AG08395 (cell line): ENCODE data around the gene ZNF160.
"Not testable (repeated sequence)": the region's sequence is repeated elsewhere in the genome, so short reads cannot be mapped to it uniquely, and the experiment has no call there.

Experiments used
- DNase-seq: peaks from one replicate; pipeline ENCODE4 v3.0.0; 2012; ENCODE audit warnings: mixed read lengths, low spot score

Gene ZNF160

DNA sequence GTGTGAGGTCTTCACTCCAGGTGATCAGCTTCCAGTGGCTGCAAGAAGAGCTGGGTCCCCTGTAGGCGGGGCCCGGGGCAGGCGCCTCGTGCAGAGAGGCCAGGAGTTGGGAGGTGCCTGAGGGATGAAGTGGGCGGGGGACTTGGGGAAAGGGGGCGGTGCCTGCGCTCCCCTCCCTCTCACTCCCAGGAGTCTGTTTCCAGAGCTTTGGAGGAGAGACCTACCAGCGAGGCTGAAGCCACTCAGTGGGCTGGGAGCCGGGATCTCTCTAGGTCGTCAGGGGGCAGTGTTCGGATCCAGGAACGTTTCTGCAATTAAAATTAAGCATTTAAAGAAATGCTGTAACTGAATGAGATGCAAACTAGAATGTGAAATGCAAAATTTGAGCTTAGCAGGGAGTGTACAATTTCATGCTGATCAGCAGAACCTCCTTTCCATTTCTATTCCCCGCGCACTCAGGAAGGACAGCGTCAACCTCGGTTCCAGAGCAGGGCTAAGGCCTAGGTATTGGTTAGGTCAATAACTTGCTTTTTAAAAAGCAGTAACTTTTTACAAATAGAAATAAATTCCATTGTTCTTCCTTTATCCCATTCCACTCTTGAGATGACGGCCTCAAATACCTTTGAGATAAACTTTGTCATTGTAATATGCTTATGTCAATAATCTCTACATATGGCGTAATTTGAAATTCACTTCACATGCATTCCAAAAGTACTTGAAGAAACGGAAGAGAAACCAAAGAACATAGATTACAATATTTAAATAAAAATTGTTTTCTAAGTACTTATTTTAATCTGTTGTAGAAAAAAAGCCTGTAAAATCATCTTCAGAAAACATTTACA lies 11.6 kb downstream of the ZNF160 start:
- no peak for DNase-seq

DNA sequence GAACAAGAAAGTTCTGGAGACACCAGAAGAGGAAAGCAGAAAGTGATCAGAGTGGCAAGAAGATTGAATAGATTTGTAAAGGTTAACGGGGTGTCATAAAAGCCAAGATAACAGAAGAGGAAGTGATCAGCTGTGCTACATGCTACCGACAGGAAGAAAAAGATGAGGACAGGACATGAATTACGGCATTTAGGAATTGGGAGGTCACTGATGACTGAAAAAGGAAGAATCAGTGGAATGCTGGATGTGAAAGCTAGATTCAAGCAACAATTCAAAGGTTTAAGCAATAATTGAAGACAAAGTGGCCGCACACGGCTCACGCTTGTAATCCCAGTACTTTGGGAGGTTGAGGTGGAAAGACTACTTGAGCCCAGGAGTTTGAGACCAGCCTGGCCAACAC lies 15.1 kb downstream of the ZNF160 start:
- no peak for DNase-seq

DNA sequence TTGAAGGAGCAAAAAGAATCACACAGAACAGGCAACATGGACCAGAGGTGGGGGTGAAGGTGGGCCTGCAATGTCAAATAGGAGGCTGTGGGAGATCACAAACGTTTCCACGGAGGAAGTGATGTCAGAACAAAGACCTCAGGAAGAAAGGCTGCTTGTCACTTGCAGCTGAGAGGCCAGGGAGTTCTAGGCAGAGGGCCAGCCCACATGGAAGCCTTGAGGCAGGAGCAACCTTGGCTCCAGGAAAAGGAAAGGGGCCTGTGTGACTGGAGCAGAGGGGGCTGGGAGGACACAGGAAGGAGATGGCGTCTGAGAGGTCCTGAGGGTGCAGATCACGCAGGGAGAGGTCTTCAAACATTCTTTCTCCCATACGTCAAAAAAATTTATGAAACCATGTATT lies 16.3 kb downstream of the ZNF160 start:
- DNase-seq, result no peak

DNA sequence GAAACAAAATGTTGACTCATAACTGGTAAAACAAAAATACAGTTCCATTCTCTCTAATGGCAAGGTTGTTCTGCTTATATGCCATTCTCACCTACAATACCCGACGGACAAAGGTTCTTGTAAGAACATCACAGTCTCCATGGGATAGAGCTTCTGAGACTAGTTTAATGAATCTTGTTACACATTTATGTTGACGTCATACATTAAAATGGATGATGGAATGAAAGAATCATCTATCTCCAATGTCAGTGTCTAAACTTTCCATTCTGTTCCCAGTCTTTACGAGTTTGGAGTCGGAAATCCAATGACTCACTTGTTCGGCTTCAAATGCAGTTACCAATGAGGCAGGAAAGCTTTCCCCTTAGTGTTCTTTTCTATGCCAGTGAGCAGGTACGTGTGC lies 17.7 kb downstream of the ZNF160 start:
- DNase-seq, result no peak

DNA sequence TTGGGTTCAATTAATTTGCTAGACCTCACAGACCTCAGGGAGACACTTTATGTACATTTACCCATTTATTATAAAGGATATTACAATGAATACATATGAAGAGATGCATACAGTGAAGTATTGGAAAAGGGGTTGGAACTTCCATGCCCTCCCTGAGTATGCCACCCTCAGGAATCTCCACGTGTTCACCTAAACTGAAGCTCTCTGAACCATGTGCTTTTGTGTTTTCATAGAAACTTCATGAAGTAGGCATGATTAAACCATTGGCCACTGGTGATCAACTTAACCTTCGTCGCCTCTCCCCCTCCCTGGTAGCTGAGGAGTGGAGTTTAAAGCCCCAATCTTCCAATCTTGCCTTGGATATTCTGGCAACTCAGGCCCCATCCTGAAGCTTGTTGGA lies 20.3 kb downstream of the ZNF160 start:
- no peak for DNase-seq

DNA sequence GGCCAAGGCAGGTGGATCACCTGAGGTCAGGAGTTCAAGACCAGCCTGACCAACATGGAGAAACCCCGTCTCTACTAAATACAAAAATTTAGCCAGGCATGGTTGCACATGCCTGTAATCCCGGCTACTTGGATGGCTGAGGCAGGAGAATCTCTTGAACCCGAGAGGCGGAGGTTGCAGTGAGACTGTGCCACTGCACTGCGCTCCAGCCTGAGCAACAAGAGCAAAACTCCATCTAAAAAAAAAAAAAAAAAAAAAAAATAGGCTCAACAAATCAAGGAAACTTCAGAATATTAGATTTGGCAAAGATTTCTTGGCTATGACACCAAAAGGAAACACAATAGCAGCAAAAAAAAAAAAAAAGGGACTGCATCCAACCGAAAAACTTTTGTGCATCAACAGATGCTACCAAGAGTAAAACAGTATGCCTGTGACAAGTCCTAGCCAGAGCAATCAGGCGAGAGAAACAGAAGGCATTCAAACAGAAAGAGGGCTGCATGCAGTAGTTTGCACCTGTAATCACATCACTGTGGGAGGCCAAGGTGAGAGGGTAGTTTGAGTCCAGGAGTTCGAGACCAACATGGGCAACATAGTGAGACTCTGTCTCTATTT lies 23.8 kb downstream of the ZNF160 start:
- DNase-seq, result no peak

DNA sequence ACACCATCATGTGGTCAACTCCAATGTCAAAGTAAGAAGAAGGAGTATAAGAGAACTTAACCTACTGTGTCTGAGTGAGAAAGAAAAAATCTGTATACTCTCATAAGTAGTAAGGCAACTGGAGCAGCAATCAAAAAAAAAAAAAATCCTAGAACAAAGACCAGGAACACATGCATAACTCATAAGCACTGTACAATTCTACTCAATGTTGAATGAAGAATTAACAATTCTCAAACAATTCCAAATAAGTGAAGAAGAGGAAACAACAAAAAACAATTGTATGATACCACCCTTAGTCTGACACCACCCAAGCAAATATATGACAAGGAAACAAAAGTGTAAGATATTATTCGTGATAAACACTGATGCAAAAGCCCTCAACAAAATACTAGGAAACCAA lies 24.6 kb downstream of the ZNF160 start:
- no peak for DNase-seq

DNA sequence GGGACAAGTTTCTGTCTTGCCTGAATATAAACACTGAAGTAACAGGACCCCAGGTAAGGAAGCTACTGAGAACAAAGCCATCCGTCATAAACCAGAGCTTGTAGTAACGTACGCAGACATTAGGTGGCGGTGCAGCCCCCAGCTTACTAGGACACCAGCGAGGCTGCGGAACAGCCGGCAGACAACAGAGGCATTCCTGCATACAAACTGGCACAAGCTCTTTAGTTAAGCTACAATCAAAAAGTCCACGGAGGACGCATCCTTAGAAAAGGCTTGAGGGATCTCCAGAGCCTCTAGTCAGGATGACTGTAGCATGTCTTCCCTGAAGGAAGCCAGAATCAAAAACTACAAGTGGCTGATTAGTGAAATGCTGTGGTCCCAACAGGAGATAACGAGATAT lies 26.2 kb downstream of the ZNF160 start:
- DNase-seq, result peak; percentile 33

DNA sequence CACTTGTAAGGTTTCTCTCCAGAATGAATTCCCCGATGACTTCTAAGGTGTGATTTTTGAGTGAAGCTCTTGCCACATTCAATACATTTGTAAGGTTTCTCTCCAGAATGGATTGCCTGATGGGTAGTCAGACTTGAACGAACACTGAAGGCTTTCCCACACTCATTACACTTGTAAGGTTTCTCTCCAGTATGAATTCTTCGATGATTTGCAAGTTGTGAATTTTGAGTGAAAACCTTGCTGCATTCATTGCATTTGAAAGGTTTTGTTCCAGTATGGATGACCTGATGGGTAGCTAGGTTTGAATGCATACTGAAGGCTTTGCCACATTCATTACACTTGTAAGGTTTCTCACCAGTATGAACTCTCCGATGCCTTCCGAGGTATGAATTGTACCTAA lies 34.4 kb downstream of the ZNF160 start:
- no peak for DNase-seq

DNA sequence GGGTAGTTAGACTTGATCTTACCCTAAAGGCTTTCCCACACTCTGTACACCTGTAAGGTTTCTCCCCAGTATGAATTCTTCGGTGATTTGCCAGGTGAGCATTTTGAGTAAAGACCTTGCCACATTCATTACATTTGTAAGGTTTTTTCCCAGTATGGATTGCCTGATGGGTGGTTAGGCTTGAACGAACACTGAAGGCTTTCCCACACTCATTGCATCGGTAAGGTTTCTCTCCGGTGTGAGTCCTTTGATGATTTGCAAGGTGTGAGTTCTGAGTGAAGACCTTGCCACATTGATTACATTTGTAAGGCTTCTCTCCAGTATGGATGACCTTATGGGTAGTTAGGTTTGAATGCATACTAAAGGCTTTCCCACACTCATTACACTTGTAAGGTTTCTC lies 35.0 kb downstream of the ZNF160 start:
- no peak for DNase-seq

DNA sequence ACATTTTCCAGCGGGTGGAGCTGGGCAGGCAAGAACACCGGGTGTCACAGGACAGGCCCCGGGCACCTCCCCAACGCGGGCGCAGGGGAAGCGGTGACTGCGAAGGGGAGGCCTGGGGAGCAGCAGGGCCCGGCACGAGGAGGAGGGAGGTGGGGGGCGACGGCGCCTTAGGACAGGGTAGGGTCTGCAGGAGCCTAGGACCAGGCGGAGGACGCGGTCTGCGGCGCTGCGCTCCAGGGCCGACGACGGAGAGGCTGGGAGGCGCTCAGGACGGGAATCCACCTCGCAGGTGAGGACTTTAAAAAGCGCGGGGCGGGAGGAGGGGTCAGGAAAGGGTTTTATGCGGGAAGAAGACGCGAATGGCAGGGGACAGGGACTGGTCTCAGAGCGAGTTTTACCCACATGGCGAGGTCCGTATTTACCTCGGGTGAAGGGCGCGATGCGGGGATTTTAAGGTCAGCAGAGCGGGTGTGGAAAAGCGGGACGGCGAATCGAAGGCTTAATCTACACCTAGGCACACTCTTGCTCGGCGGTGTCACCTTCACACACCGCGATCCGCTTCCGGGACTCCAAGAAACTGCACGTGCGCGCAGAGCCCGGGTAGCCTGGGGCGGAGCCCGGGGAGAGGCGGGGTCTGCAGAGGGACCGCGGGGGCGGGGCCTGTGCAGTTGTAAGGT lies 45.2 kb downstream of the ZNF160 start:
- DNase-seq, result no peak

DNA sequence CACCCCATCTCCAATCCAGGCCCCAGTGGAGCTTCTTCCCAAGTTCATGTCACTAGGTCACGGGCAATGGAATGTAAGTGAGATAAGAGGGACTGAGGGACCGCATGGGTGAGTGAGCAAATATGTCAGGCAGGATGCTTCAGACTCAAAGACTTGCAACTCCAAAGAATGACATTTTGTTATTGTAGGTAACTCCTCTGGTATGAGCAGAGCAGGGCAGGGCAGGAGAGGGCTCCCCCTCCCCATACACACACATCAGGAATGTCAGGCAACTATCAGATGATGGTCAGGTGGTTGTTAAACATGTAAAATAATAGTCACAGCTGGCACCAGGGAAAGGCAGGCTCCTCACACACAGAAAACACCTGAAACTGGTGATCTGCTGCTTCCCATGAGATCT lies 48.1 kb downstream of the ZNF160 start:
- DNase-seq, result no peak

DNA sequence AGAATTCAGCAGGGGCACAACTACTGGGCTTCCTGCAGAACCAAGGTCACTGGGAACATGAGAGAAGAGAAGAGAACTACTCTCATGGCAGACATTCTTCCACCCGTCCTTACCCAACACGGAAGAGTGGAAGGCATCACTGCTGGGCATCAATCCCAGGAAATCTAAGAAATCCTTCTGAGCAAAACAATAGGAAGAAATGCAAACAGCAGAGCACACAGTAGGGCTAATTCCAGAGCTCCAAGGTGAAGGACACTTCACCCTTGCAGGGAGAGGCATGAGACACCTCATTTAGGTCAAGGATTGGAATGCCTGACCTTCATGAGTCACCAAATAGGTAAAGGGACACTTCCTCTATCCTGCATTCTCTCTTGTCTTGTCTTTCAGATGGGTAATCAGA lies 55.8 kb downstream of the ZNF160 start:
- no peak for DNase-seq

DNA sequence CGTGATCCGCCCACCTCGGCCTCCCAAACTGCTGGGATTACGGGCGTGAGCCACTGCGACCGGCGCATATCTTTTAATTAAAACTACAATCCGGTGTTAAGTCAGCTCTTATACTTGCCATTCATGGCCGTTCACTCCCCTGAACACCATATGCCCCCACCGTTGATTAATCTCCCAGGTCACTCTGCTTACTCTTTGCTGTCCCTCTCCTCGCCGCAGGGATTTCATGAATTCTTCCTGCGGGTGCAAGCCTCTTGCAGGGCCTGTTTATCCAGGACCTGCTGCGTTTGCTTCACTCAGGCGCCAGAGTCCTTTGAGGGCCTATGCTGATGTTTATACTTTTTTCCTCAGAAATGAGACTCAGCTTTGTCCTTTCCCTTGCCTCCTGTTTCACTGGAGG lies 57.7 kb downstream of the ZNF160 start:
- no peak for DNase-seq

DNA sequence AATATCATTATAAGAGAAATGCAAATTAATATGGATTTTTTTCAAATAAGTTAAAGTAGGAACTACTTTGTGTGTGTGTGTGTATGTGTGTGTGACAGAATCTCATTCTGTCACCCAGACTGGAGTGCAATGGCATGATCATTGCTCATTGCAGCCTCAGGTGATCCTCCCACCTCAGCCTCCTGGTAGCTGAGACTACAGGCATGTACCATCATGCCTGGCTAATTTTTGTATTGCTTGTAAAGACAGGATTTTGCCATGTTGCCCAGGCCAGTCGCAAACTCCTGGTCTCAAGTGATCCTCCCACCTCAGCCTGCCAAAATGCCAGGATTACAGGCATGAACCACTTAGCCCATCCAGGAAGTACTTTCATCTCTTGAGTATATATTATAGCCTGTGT lies 61.9 kb downstream of the ZNF160 start:
- no peak for DNase-seq

DNA sequence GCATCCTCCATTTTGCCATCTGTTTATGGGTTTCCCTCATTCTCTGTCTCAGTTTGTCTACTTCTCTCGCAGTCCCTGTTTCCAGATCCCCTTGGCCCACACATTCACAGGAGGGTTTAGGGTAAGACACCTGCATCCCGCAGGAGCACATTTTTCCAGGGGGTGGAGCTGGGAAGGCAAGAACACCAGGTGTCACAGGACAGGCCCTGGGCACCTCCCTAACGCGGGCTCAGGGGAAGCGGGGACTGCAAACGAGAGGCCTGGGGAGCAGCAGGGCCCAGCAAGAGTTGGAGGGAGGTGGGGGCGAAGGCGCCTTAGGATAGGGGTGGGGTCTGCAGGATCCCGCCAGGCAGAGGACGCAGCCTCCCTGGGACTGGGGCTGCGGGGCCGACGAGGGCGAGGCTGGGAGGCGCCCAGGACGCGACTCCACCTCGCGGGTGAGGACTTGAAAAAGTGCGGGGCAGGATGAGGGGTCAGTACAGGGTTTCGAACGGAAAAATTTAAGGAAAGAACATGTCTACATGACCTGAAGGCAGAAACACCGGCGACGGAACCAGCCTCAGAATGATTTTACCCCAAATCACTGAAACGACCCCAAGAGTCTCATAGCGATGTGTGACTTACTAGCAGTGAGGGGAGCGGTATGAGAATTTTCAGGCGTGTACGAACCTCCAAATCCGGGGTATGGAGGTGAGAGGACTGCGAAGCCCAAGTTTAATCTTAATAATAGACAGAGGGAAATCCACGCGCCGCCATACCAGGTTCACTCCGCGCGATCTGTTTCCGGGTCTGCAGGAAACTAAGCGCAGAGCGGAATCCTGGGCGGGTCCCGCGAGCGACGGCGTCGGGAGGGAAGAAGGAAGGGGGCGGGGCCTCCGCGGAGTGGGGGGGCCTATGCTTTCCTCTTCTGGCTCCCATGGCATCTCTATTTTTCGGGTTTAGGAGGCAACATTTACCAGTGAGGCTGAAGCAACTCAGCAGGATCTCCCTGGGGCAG lies 65.8 kb downstream of the ZNF160 start:
- DNase-seq, result peak; percentile 62

DNA sequence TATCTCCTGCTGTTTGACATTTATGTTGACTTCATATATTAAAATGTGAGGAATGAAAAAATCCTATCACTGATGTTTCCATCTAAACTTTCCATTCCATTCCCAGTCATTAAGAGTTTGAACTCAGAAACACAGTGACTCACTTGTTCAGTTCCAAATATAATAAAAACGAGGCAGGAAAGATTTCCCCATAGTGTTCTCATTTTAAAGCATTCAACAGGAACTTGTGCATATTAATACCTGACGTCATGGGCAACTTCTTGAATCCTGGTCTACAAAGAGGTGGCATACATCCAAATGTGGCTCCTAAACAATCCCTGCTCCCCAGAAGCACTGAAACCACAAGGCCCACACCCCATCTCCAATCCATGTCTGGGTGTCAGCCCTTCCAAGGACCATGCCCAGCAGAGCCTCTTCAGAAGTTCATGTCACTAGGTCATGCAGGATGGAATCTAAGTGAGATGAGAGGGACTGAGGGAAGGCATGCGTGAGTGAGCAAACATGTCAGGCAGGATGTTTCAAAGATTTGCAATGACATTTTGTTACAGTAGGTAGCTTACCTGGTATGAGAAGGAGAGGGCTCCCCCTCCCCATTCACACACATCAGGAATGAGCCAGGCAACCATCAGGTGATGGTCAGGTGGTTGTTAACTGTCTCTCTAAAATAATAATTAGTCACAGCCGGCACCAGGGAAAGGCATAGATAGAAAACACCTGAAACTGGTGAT lies 68.1 kb downstream of the ZNF160 start:
- DNase-seq, result no peak

DNA sequence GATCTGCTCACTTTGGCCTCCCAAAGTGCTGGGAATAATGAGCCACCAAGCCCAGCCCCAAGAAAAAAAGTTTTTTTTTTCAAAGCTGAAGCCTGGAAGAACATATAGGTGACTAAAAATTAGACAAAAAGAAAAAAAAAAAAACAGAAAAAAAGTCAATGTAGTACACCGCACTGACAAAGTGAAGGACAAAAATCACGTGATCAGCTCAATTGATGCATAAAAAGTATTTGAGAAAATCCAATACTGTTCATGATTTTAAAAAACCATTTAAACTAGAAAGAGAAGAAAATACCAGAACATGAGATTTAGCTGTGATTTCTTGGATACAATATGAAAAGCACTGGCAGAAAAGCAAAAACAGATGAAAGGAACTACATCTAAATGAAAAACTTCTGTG lies 69.2 kb downstream of the ZNF160 start:
- no peak for DNase-seq

DNA sequence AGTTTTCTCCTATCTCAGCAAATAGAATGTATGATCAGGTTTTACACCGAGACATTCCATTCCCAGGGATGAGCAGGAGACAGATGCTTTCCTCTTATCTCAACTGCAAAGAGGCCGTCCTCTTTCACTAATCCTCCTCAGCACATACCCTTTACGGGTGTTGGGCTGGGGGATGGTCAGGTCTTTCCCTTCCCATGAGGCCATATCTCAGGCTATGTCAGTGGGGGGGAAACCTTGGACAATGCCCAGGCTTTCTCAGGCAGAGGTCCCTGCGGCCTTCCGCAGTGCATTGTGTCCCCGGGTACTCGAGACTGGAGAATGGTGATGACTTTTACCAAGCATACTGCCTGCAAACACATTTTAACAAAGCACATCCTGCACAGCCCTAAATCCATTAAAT lies 74.9 kb downstream of the ZNF160 start:
- DNase-seq, result not testable (repeated sequence)

DNA sequence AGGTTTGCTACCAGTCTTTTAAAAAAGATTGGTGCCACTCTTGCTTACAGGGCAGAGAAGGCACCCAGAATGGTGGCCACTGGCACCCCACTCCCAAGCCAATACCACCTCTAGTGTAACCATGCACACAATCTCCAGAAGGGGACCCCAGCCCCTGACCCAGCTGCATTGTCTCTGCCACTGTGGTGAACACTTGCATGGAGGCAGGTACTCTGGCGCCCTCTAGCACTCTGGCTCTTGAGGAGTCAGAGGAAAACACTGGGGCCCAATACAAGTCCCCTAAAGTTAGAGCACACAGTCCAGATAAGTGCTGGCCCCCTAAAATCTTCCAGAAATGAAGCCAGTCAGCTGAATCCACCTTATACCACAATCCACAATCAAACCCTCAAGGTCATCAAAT lies 83.5 kb downstream of the ZNF160 start:
- no peak for DNase-seq
